GM21390 (cell line): Measurements from ENCODE around the gene DDX20.

Experiments
- ATAC-seq: cut with Tn5 transposase; IDR thresholded peaks from one replicate; pipeline ENCODE4 v1.9.1; 2021; ENCODE audit not compliant: unreplicated experiment

DDX20 gene

DNA sequence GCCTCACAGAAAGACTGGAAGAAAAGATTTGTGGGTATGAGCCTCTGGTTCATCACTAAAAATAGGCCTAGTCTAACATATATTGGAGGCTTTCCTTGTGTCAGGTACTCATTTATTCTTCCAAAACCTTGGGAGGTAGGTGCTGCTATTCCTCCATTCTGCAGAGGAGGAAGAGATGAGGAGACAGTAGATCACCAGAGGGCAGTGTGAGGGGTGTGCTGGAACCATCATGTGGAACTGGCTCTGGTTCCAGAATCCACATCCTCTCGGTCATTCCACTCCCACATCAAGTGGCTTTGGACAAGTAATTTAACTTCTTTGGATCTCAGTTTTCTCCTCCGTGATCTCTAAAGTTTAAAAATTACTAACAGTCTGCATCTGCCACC, 9.1 kb upstream of the DDX20 start:
- ATAC-seq, result no peak

- peak; percentile 57 for ATAC-seq
These were observed 8.4 kb upstream of the DDX20 start for GRCh38 chr1:111747282-111747734.

GRCh38 chr1:111747947-111748346, 7.8 kb upstream of the DDX20 start:
- ATAC-seq, result no peak

DNA sequence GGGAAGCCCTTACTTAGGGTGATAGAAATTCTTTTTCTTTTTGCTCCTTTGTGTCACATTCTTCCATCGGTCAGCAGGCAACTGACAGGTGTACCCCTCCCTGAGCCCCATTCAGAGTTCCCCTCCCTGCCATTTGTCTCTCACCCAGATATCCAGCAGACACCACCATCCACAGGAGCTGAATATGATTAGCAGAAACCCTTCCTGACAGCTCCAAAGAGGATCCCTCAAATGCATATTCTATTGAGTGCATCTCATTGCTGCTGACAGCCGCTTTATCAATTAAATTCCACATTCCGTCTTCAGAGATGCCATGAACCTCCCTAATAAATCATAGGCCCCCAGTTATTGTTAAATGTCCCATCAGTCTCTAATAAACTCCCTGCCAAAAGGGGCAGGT, 6.1 kb upstream of the DDX20 start:
- ATAC-seq, result no peak

- ATAC-seq, result no peak
These were observed 4.8 kb upstream of the DDX20 start for GRCh38 chr1:111750856-111751255.

DNA sequence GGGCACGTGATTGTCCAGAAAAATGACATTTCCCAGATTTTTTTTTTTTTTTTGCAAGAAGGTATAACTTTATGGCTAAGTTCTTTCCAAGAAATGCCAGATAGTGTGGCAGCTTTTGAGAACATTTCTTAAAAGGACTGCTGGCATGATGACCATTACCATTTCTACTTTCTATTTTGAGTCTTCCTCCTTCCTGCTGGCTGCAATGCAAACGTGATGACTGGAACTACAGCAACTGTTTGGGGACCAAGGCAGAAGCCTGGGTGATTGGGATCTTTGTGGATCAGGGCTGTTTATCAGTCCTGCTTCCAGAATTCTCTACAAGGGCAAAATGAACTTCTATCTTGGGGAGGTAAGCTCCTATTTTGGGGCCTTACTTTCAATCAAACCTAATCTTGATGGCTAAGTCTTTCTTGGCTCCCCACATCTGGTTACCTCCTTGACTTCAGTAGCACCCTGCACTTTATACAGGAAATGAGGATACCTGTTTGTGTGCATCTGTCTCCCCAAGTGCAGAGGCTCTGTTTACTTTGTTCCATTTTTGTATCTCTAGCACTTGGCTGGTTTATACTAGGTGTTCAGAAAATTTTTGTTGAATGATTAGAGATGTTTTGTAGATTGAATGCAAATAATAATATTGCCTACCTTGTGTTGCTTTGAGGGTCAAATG, 3.7 kb upstream of the DDX20 start:
- ATAC-seq, result no peak

DNA sequence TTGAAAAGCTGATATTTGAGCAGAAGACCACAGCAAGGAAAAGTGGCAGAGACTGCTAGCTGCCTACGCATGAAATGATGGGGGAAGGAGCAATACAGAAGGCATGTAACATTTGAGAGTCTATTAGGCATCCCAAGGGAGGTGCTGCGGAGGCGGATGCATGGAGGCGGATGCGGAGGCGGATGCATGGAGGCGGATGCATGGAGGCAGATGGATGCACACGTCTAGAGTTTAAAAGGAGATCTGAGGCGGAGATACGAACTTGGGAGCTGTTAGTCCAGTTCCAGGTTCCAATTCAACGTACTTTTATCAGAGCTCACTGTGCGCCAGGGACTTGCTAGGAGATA, 744 bp upstream of the DDX20 start:
- ATAC-seq, result peak; percentile 2

GRCh38 chr1:111756124-111756513, 418 bp downstream of the DDX20 start:
- ATAC-seq, result peak; percentile 20

DNA sequence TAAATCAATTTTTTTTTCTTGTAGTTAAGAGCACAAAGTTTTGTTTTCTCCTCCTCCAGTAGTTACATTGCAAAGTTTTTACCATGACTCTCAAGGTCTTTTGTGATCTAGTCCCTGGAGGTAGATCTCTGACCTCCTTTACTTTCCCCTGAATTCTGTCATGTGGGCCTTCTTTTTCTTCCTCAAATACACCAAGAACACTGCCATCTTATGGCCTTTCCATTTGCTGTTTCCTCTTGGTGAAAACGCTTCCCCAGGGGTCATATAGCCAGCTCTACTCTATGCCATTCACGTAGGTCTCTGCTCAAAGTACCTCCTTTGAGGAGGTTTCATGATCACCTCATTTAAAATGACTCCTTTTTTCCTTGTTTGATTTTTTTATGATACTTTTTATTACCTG, 2.7 kb downstream of the DDX20 start:
- ATAC-seq, result no peak

GRCh38 chr1:111761717-111762116, 6.0 kb downstream of the DDX20 start:
- ATAC-seq, result no peak

DNA sequence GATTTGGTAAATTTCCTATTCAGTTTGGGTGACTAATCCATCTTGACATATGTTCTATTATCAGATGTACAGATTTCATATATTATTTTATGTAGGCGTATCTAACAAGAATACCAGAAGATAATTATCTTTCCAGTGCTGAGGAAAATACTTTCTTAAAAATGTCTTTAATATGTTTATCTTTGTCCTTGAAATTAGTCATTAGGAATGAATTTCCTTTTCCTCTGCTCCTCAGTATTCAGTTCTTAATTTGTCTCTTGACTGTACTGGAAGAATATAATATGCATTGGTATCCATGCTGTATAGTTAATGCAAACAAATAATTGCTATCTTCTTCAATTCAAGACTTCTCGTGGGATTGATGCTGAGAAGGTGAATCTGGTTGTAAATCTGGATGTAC, 6.6 kb downstream of the DDX20 start:
- ATAC-seq, result no peak

- no peak for ATAC-seq
These were observed 12.3 kb downstream of the DDX20 start for GRCh38 chr1:111768023-111768422.

- no peak for ATAC-seq
These were observed 12.9 kb downstream of the DDX20 start for GRCh38 chr1:111768625-111769024.

DNA sequence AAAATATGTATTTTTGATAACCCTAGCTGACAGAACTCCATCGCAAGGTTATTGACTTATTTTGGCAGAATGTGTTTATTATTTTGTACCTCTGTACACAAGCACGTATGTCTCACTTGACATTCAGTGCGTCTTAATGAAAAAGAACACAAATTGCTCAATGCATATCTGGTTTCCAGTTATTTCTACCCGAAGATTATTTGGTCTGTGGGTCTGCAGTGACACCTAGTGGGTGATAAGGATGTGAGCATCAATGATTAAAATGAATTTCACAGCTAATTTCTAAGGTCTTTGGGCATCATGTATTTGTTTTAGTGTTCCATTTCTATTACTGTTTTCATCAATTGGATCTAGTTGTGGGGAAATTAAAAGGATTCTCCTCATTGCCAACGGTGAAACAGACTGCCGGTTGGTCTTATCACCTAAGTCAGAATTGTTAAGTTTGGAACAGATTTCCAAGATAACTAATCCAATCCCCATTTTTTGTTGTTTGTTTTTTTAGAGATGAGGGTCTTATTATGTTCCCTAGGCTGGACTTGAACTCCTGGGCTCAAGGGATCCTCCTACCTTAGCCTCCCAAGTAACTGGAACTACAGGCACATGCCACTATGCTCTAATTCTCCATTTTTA, 13.9 kb downstream of the DDX20 start:
- no peak for ATAC-seq

- no peak for ATAC-seq
These were observed 15.2 kb downstream of the DDX20 start for GRCh38 chr1:111770916-111771315.

DNA sequence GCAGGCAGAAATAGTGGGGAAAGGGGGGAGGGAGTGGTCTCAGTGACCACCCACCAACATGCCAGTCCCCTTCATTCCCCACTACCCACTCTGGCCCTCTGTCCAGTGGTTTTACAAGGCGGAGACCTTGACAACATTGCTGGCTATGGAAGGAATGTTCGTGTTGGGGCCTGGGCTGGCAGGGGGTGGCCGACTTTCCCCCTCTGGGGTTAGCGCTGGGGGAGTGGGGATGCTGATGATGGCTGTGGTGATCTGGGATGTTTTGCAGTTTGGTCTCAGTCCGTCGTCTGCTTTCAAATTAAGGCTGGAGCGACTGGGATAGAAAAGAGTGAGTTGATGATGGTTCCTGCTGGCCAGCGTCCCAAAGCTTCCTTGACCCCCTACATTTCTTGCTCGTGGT, 20.3 kb downstream of the DDX20 start:
- no peak for ATAC-seq

DNA sequence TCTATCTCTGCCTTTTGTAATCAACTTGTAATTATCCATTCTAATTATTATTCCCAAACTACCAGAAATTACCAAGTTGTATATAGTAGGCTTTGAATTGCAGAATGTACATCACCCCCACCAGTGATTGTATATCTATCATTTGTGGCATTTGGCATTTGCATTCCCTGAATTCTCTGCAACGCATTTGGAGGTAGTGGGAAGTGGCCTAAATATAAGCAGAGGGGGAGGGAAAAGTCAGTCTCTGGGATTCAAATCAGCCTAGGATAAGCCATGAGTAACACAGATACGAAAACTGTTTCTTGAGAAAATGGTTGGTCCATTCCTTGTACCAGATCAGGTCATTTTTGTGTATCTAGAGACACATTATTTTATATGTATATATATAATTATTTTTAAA, 20.7 kb downstream of the DDX20 start:
- ATAC-seq, result no peak

GRCh38 chr1:111776861-111777260, 21.2 kb downstream of the DDX20 start:
- ATAC-seq, result no peak

DNA sequence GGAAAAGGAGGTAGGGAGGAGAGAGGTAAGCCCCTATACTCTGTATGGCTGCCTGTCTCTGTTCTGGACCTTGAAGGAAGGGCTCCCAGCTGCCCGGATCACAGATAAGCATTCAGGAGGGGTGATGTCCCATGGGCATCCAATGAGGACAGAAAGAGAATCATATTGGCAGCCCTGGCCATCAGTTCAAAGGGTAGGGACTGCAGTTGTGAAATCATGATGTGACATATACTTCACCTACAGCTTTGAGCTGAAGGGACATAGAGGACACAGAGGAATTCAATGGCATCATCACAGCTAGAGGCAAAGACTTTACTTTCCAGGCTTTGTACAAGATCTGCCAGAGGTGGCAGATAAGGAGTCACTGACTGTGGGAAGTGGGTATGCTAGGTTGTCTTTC, 21.6 kb downstream of the DDX20 start:
- no peak for ATAC-seq

GRCh38 chr1:111778066-111778465, 22.4 kb downstream of the DDX20 start:
- no peak for ATAC-seq

GRCh38 chr1:111778541-111779051, 22.9 kb downstream of the DDX20 start:
- ATAC-seq, result no peak

DNA sequence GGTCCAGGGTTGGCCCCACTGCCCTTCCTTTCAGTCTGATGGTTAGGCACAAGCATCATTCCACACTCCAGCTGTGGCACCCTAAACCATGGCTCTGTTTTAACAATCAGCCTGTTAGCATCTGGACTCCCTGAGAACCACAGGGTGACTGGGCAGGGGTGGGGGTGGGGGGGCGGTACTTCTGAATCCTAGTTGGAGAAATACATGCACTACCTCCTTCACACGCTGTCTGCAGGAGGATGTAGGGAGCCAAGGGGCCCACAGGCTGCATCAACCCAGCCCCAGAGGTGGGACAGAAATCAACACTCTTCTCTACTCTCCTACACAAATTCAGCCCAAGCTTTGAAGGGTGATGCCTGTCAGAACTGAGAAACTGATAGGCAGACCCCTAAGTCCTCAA, 23.8 kb downstream of the DDX20 start:
- no peak for ATAC-seq
